HuH-7.5 (cell line): Measurements from ENCODE around the gene EDAR.

Experiments used
- DNase-seq: peaks from one replicate; pipeline ENCODE4 v3.0.0; 2011; ENCODE audit warnings: low spot score

The EDAR gene

GRCh38 chr2:108967757-108968156, 21.3 kb downstream of the EDAR start:
- no peak for DNase-seq

- DNase-seq: no peak
Measured at GRCh38 chr2:108965540-108966289, 23.3 kb downstream of the EDAR start.

GRCh38 chr2:108963057-108963456, 26.0 kb downstream of the EDAR start:
- DNase-seq: no peak

GRCh38 chr2:108961796-108962195, 27.2 kb downstream of the EDAR start:
- DNase-seq: no peak

GRCh38 chr2:108960006-108960405, 29.0 kb downstream of the EDAR start:
- DNase-seq: no peak

- DNase-seq: no peak
Measured at GRCh38 chr2:108959401-108959800, 29.6 kb downstream of the EDAR start.

GRCh38 chr2:108958632-108959341, 30.2 kb downstream of the EDAR start:
- DNase-seq: no peak

- DNase-seq: no peak
Measured at GRCh38 chr2:108958002-108958401, 31.0 kb downstream of the EDAR start.

GRCh38 chr2:108956375-108956774, 32.6 kb downstream of the EDAR start:
- no peak for DNase-seq

GRCh38 chr2:108950369-108951135, 38.5 kb downstream of the EDAR start:
- no peak for DNase-seq

- no peak for DNase-seq
Measured at GRCh38 chr2:108949316-108950239, 39.4 kb downstream of the EDAR start.

- DNase-seq: no peak
Measured at GRCh38 chr2:108947271-108947907, 41.6 kb downstream of the EDAR start.

- no peak for DNase-seq
Measured at GRCh38 chr2:108946442-108946841, 42.6 kb downstream of the EDAR start.

GRCh38 chr2:108945969-108946368, 43.1 kb downstream of the EDAR start:
- no peak for DNase-seq

- no peak for DNase-seq
Measured at GRCh38 chr2:108944601-108945331, 44.3 kb downstream of the EDAR start.

- DNase-seq: no peak
Measured at GRCh38 chr2:108943751-108944150, 45.3 kb downstream of the EDAR start.

GRCh38 chr2:108942888-108943287, 46.1 kb downstream of the EDAR start:
- DNase-seq: no peak

GRCh38 chr2:108942231-108942825, 46.7 kb downstream of the EDAR start:
- DNase-seq: no peak

- no peak for DNase-seq
Measured at GRCh38 chr2:108941767-108942166, 47.3 kb downstream of the EDAR start.

GRCh38 chr2:108941161-108941665, 47.8 kb downstream of the EDAR start:
- no peak for DNase-seq
